PC-3 (cell line): ENCODE data around the gene WWC2.

Source experiments
- CTCF ChIP-seq: fragments of 300-600 bp; sonication (generic); conservative IDR thresholded peaks from 2 replicates; pipeline ENCODE4 v1.5.1; 2017; ENCODE audit warnings: antibody characterized with exemption, low read depth, mild to moderate bottlenecking, low read length
- EZH2 ChIP-seq: fragments of 300-600 bp; sonication (generic); IDR thresholded peaks from one replicate; pipeline ENCODE4 v1.6.1; 2017; ENCODE audit warnings: antibody characterized with exemption, mild to moderate bottlenecking, low read length; ENCODE audit not compliant: unreplicated experiment
- EZH2phosphoT487 ChIP-seq: fragments of 300-600 bp; sonication (generic); IDR thresholded peaks from 2 replicates; pipeline ENCODE4 v1.6.1; 2018; ENCODE audit warnings: mild to moderate bottlenecking, antibody characterized with exemption, low read length, borderline replicate concordance

- TF ChIP-seq CTCF, result no peak
- no peak for TF ChIP-seq EZH2phosphoT487
- TF ChIP-seq EZH2, result no peak
Measured at GRCh38 chr4:183362036-183362435, 263.0 kb downstream of the WWC2 start.
